Esophagus muscularis mucosa (tissue), 4 donors: ENCODE data around the gene RIN3. TPM values are rescaled to one million over a fixed set of nuclear protein-coding genes. Genes with fewer than 3 reads are reported as not detected.

Experiments used
- DNase-seq: peaks from one replicate; pipeline ENCODE4 v3.0.0-alpha.2; 2017; ENCODE audit errors: extremely low spot score
- H3K27ac ChIP-seq, 4 donors: fragments of 200-600 bp; sonication (generic); replicated peaks in 1 of 4; 1 replicate in 3 of 4; 2 replicates in 1 of 4; pipeline ENCODE4 v1.5.1; 2016 to 2019; ENCODE audit warnings: mild to moderate bottlenecking in 1 of 4
- H3K27me3 ChIP-seq, 4 donors: fragments of 200-600 bp; sonication (generic); one replicate each; pipeline versions ENCODE4 v1.5.1 to v1.6.0; 2016 to 2019
- H3K36me3 ChIP-seq, 4 donors: fragments of 200-600 bp; sonication (generic); one replicate each; pipeline ENCODE4 v1.5.1; 2016 to 2019
- H3K4me1 ChIP-seq, 4 donors: fragments of 200-600 bp; sonication (generic); one replicate each; pipeline ENCODE4 v1.5.1; 2016 to 2019
- H3K4me3 ChIP-seq, 4 donors: fragments of 200-600 bp; sonication (generic); 1 replicate in 2 of 4; 2 replicates in 2 of 4; pipeline ENCODE4 v1.5.1; 2016 to 2019; ENCODE audit warnings: mild to moderate bottlenecking in 4 of 4, moderate library complexity in 1 of 4
- H3K9me3 ChIP-seq, 4 donors: fragments of 200-600 bp; sonication (generic); 1 replicate in 3 of 4; 2 replicates in 1 of 4; pipeline ENCODE4 v1.5.1; 2016 to 2019
- CTCF ChIP-seq, 3 experiments: fragments of 200-600 bp in 2 of 3; fragments of 450-650 bp in 1 of 3; sonication (generic) in 2 of 3; IDR thresholded peaks; one replicate each; pipeline ENCODE4 v1.5.1; 2017 to 2019; ENCODE audit warnings: antibody characterized with exemption in 3 of 3, mild to moderate bottlenecking in 2 of 3, moderate library complexity in 1 of 3
- EP300 ChIP-seq: sonication (generic); formaldehyde crosslinking; IDR thresholded peaks from one replicate; pipeline ENCODE4 v1.6.1; 2017; ENCODE audit warnings: antibody characterized with exemption
- POLR2A ChIP-seq: fragments of 450-650 bp; IDR thresholded peaks from one replicate; pipeline ENCODE4 v1.6.1; 2017; ENCODE audit warnings: antibody characterized with exemption, moderate library complexity, mild to moderate bottlenecking, low read depth
- POLR2AphosphoS5 ChIP-seq, 2 donors: sonication (generic); formaldehyde crosslinking; IDR thresholded peaks; one replicate each; pipeline ENCODE4 v1.6.1; 2017; ENCODE audit warnings: antibody characterized with exemption in 2 of 2
- WGBS: methylation state at CpG from one replicate; pipeline ENCODE4 v1.1.5; 2018; 5-methylcytosine and 5-hydroxymethylcytosine counted together
- intact Hi-C: fragments of 100-400 bp; cut with DNase I; formaldehyde crosslinking; loops from one replicate; pipeline ENCODE4 v1.15.1; 2023
- total RNA-seq, 4 donors: library from RNA; depleted of rRNA; stranded (reverse); fragments of >200 nt; gene quantifications; one replicate each; pipeline versions ENCODE4 v1.1.0 to v1.2.1, GENCODE V29; 2016

The RIN3 gene
- total RNA-seq, 4 donors from 2014 or later, result 10.6 to 20.0 (median 13.1) TPM

GRCh38 chr14:92524602-92525185 is 11.1 kb downstream of the RIN3 start:
- WGBS, result 90% methylated on average over 2 of the region's 10 CpGs
- H3K4me1 ChIP-seq, result peaks cover 0 to 25% (median 24%) of the 10 kb centered on the region in 4 donors
- H3K27ac ChIP-seq, result no peak overlapping the region
- no peak overlapping the region for H3K4me3 ChIP-seq
- intact Hi-C loops, result no loop called here
- no peak for DNase-seq
- TF ChIP-seq POLR2A, result no peak
- no peak for TF ChIP-seq POLR2AphosphoS5 (IDR thresholded peaks at IDR 0.05)
- TF ChIP-seq EP300, result no peak
- no peak for TF ChIP-seq CTCF (IDR thresholded peaks at IDR 0.05)
- H3K27me3 ChIP-seq, result no peaks in the 10 kb centered on the region
- no peaks in the 10 kb centered on the region for H3K36me3 ChIP-seq
- H3K9me3 ChIP-seq, result no peaks in the 10 kb centered on the region

- Histone ChIP-seq H3K4me1 (peaks cover 0 to 25% (median 21%) of the 10 kb centered on the region in 4 donors), H3K4me3 (no peak overlapping the region), H3K27ac (no peak overlapping the region), H3K36me3 (no peaks in the 10 kb centered on the region), H3K27me3 (no peaks in the 10 kb centered on the region), H3K9me3 (no peaks in the 10 kb centered on the region)
- no peak for TF ChIP-seq CTCF (IDR thresholded peaks at IDR 0.05)
- no peak for TF ChIP-seq POLR2AphosphoS5 (IDR thresholded peaks at IDR 0.05)
- no peak for TF ChIP-seq POLR2A
- TF ChIP-seq EP300, result no peak
- intact Hi-C loops, result no loop called here
- WGBS, result 81% methylated on average over 7 of the region's 12 CpGs
- no peak for DNase-seq
Measured at GRCh38 chr14:92525322-92526095, 11.9 kb downstream of the RIN3 start.

- no peak overlapping the region for H3K27ac ChIP-seq
- DNase-seq, result no peak
- no peak overlapping the region for H3K4me3 ChIP-seq
- H3K27me3 ChIP-seq, result no peaks in the 10 kb centered on the region
- intact Hi-C loops, result no loop called here
- H3K9me3 ChIP-seq, result no peaks in the 10 kb centered on the region
- peaks cover 0 to 29% (median 26%) of the 10 kb centered on the region in 4 donors for H3K4me1 ChIP-seq
- TF ChIP-seq EP300, result no peak
- no peak for TF ChIP-seq POLR2AphosphoS5 (IDR thresholded peaks at IDR 0.05)
- no peak for TF ChIP-seq CTCF (IDR thresholded peaks at IDR 0.05)
- TF ChIP-seq POLR2A, result no peak
- no peaks in the 10 kb centered on the region for H3K36me3 ChIP-seq
- WGBS, result 78% methylated on average over 14 of the region's 14 CpGs
Measured at GRCh38 chr14:92527721-92528120, 14.1 kb downstream of the RIN3 start.

GRCh38 chr14:92528486-92529100 is 15.0 kb downstream of the RIN3 start:
- Histone ChIP-seq H3K27me3 (no peaks in the 10 kb centered on the region), H3K9me3 (no peaks in the 10 kb centered on the region), H3K27ac (no peak overlapping the region), H3K4me1 (peaks cover 0 to 30% (median 23%) of the 10 kb centered on the region in 4 donors), H3K36me3 (no peaks in the 10 kb centered on the region), H3K4me3 (no peak overlapping the region)
- DNase-seq, result no peak
- TF ChIP-seq EP300 (no peak), POLR2A (no peak), CTCF (IDR thresholded peaks at IDR 0.05) (no peak), POLR2AphosphoS5 (IDR thresholded peaks at IDR 0.05) (no peak)
- intact Hi-C loops, result no loop called here
- 94% methylated on average over 11 of the region's 14 CpGs for WGBS
